Mesenchymal stem cell (in vitro differentiated cells and primary cell): ENCODE data around the gene CR1L.

Experiments used
- DNase-seq: peaks from one replicate; pipeline ENCODE4 v3.0.0-alpha.2; 2013
- H2AFZ ChIP-seq: one replicate; pipeline ENCODE4 v1.6.1; 2013; ENCODE audit warnings: low read depth, mild to moderate bottlenecking, control low read depth, inconsistent platforms, low read length, moderate library complexity
- H2AK5ac ChIP-seq: 2 replicates; pipeline ENCODE4 v1.6.1; 2013; ENCODE audit warnings: low read length, moderate library complexity, mild to moderate bottlenecking, inconsistent platforms; ENCODE audit not compliant: severe bottlenecking
- H2BK120ac ChIP-seq: one replicate; pipeline ENCODE4 v1.6.1; 2013; ENCODE audit warnings: low read depth, mild to moderate bottlenecking, inconsistent platforms, low read length, moderate library complexity
- H2BK12ac ChIP-seq, 2 experiments: one replicate each; pipeline ENCODE4 v1.6.1; 2013; ENCODE audit warnings: inconsistent platforms in 2 of 2, low read length in 2 of 2, mild to moderate bottlenecking in 2 of 2, moderate library complexity in 2 of 2, control low read depth in 1 of 2
- H2BK15ac ChIP-seq: one replicate; pipeline ENCODE4 v1.6.1; 2013; ENCODE audit warnings: mild to moderate bottlenecking, low read depth, inconsistent platforms; ENCODE audit not compliant: poor library complexity, severe bottlenecking
- H2BK5ac ChIP-seq: 2 replicates; pipeline ENCODE4 v1.6.1; 2013; ENCODE audit warnings: low read depth, mild to moderate bottlenecking, low read length, control low read depth, inconsistent platforms; ENCODE audit not compliant: poor library complexity, severe bottlenecking
- H3K14ac ChIP-seq, 2 experiments: one replicate each; pipeline ENCODE4 v1.6.1; 2013; ENCODE audit warnings: inconsistent platforms in 2 of 2, low read length in 2 of 2, control low read depth in 1 of 2, mild to moderate bottlenecking in 1 of 2, moderate library complexity in 1 of 2
- H3K18ac ChIP-seq, 2 experiments: one replicate each; pipeline ENCODE4 v1.6.1; 2013; ENCODE audit warnings: inconsistent platforms in 2 of 2, low read length in 2 of 2, control low read depth in 1 of 2, low read depth in 1 of 2, mild to moderate bottlenecking in 1 of 2
- H3K23ac ChIP-seq, 2 experiments: one replicate each; pipeline ENCODE4 v1.6.1; 2013; ENCODE audit warnings: inconsistent platforms in 2 of 2, low read length in 2 of 2, mild to moderate bottlenecking in 2 of 2, moderate library complexity in 2 of 2, control low read depth in 1 of 2
- H3K27ac ChIP-seq: 2 replicates; pipeline ENCODE4 v1.5.1; 2013; ENCODE audit warnings: mild to moderate bottlenecking, moderate library complexity, low read length, control low read depth, inconsistent platforms; ENCODE audit not compliant: poor library complexity, severe bottlenecking
- H3K27me3 ChIP-seq, 2 experiments: 2 replicates each; pipeline versions ENCODE4 v1.6.1 to v1.7.0; 2013; ENCODE audit warnings: low read length in 2 of 2, mild to moderate bottlenecking in 2 of 2, moderate library complexity in 2 of 2, control low read depth in 1 of 2, inconsistent platforms in 1 of 2; ENCODE audit not compliant: control insufficient read depth in 1 of 2, insufficient read depth in 1 of 2
- H3K36me3 ChIP-seq, 2 experiments: 2 replicates each; pipeline versions ENCODE4 v1.6.1 to v1.7.0; 2013; ENCODE audit warnings: low read length in 2 of 2, control low read depth in 1 of 2, inconsistent platforms in 1 of 2, low read depth in 1 of 2, mild to moderate bottlenecking in 1 of 2; ENCODE audit not compliant: insufficient read depth in 2 of 2, control insufficient read depth in 1 of 2
- H3K4ac ChIP-seq, 2 experiments: one replicate each; pipeline ENCODE4 v1.6.1; 2013; ENCODE audit warnings: inconsistent platforms in 2 of 2, low read length in 2 of 2, mild to moderate bottlenecking in 2 of 2, moderate library complexity in 2 of 2, control low read depth in 1 of 2, low read depth in 1 of 2
- H3K4me1 ChIP-seq: 2 replicates; pipeline ENCODE4 v1.6.1; 2013; ENCODE audit warnings: low read depth, low read length, control low read depth; ENCODE audit not compliant: control insufficient read depth, insufficient read depth
- H3K4me2 ChIP-seq: 2 replicates; pipeline ENCODE4 v1.6.1; 2013; ENCODE audit warnings: low read length, mild to moderate bottlenecking, inconsistent platforms; ENCODE audit not compliant: poor library complexity, severe bottlenecking
- H3K4me3 ChIP-seq, 2 experiments: 2 replicates each; pipeline versions ENCODE4 v1.5.1 to v1.7.0; 2013; ENCODE audit warnings: low read length in 2 of 2, mild to moderate bottlenecking in 2 of 2, control low read depth in 1 of 2, low read depth in 1 of 2; ENCODE audit not compliant: insufficient read depth in 1 of 2
- H3K79me1 ChIP-seq: replicated peaks from 2 replicates; pipeline ENCODE4 v1.6.1; 2013; ENCODE audit warnings: mild to moderate bottlenecking, control low read depth, low read length, inconsistent platforms; ENCODE audit not compliant: poor library complexity, severe bottlenecking
- H3K9ac ChIP-seq: 2 replicates; pipeline ENCODE4 v1.7.0; 2013; ENCODE audit warnings: mild to moderate bottlenecking, low read length, moderate library complexity
- H3K9me3 ChIP-seq: 2 replicates; pipeline ENCODE4 v1.7.0; 2013; ENCODE audit warnings: mild to moderate bottlenecking, low read length; ENCODE audit not compliant: control insufficient read depth
- H4K8ac ChIP-seq: one replicate; pipeline ENCODE4 v1.6.1; 2013; ENCODE audit warnings: inconsistent platforms, mild to moderate bottlenecking, low read length, moderate library complexity
- H4K91ac ChIP-seq: one replicate; pipeline ENCODE4 v1.6.1; 2013; ENCODE audit warnings: mild to moderate bottlenecking, low read length, inconsistent platforms
- WGBS: methylation state at CpG from one replicate; pipeline ENCODE4 v1.1.7; 2013; ENCODE audit warnings: mixed read lengths; 5-methylcytosine and 5-hydroxymethylcytosine counted together

The CR1L gene

DNA sequence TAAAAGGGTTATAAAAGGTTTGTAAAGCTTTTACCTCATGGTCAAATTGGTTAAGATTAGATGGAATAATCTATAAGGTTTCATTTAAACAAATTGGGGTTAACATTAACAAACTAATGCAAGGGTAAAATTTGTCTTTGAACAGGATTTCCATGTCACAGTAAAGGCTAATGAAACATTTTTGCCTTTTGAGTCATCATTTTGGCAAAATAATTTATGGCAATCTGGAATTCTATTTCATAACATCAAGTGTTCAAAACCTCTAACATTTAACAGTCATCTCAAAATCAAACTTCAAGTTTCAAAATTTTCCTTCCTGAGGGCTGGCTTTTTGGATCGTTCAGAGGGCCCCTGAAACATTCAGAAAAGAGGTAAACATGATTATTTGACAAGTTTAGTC lies 100.4 kb downstream of the CR1L start:
- no peak overlapping the region for H2BK12ac ChIP-seq
- no peak overlapping the region for H2BK120ac ChIP-seq
- H2BK5ac ChIP-seq: no peak overlapping the region
- H3K23ac ChIP-seq: no peak overlapping the region
- H2AK5ac ChIP-seq: no peak overlapping the region
- H3K4me2 ChIP-seq: no peak overlapping the region
- H3K79me1 ChIP-seq: no peaks in the 10 kb centered on the region
- no peaks in the 10 kb centered on the region for H3K36me3 ChIP-seq
- no CpG with 5 or more reads among the region's 1 CpG for WGBS
- H3K9ac ChIP-seq: peak overlapping the region; percentile 42
- no peak overlapping the region for H2BK15ac ChIP-seq
- H3K4me1 ChIP-seq: no peaks in the 10 kb centered on the region
- DNase-seq: no peak
- no peak overlapping the region for H3K27ac ChIP-seq
- no peak overlapping the region for H3K14ac ChIP-seq
- no peak overlapping the region for H2AFZ ChIP-seq
- no peak overlapping the region for H3K18ac ChIP-seq
- no peak overlapping the region for H3K4ac ChIP-seq
- no peak overlapping the region for H3K4me3 ChIP-seq
- no peaks in the 10 kb centered on the region for H3K27me3 ChIP-seq
- H3K9me3 ChIP-seq: no peaks in the 10 kb centered on the region
- no peak overlapping the region for H4K8ac ChIP-seq
- H4K91ac ChIP-seq: no peak overlapping the region

DNA sequence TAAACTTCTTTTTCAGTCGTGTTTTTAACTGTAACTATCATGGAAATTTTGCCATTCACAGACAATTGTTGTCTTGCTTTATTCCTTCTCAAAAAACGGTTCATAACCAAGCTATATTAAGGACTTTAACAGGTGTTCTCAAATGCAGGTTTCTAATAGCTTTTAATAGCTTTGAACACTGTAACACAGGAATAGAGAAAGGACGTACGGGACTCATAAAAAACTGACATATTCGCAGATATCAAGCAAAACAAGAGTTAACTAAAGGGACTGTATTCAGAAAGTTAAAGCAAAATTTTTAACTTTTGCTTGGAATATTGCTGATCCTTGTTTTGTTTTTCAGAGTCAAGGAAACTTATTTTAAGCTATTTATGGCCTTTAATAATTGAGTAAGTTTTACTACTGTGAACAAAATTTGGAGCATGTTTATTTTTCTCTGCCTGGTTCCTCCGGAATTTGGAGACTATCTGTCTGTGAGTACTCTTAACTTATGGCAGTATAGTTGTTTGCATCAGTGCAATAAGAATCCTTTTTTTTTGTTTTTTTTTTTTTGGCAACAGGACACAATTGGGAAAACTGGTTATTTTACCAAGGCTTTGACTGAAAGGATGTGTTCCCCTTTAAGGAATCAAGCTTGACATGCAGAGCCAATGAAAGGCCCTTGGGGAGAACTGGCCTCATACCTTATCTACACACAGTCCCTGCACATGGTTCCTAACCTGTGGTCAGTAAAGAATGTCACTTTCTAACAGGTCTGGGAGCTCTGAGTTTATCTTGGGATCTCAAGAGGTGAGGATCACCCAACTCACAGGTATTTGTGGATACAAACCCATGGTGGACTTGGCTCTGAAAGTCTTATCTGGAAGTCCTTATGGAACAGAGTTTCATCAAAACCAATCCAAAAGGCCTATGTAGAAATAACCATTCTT lies 101.2 kb downstream of the CR1L start:
- Histone ChIP-seq H2BK5ac (no peak overlapping the region), H3K4me1 (no peaks in the 10 kb centered on the region), H4K91ac (no peak overlapping the region), H2BK15ac (no peak overlapping the region), H3K36me3 (no peaks in the 10 kb centered on the region), H3K18ac (no peak overlapping the region), H2BK120ac (no peak overlapping the region), H4K8ac (no peak overlapping the region), H3K23ac (no peak overlapping the region), H3K9me3 (no peaks in the 10 kb centered on the region), H2AK5ac (no peak overlapping the region), H3K27me3 (no peaks in the 10 kb centered on the region), H3K14ac (no peak overlapping the region), H3K79me1 (peaks cover under 1% of the 10 kb centered on the region), H2AFZ (no peak overlapping the region), H3K9ac (peak overlapping the region; percentile 42), H2BK12ac (no peak overlapping the region), H3K27ac (no peak overlapping the region), H3K4ac (no peak overlapping the region), H3K4me2 (no peak overlapping the region), H3K4me3 (no peak overlapping the region)
- WGBS: 83% methylated on average over 5 of the region's 6 CpGs
- no peak for DNase-seq

DNA sequence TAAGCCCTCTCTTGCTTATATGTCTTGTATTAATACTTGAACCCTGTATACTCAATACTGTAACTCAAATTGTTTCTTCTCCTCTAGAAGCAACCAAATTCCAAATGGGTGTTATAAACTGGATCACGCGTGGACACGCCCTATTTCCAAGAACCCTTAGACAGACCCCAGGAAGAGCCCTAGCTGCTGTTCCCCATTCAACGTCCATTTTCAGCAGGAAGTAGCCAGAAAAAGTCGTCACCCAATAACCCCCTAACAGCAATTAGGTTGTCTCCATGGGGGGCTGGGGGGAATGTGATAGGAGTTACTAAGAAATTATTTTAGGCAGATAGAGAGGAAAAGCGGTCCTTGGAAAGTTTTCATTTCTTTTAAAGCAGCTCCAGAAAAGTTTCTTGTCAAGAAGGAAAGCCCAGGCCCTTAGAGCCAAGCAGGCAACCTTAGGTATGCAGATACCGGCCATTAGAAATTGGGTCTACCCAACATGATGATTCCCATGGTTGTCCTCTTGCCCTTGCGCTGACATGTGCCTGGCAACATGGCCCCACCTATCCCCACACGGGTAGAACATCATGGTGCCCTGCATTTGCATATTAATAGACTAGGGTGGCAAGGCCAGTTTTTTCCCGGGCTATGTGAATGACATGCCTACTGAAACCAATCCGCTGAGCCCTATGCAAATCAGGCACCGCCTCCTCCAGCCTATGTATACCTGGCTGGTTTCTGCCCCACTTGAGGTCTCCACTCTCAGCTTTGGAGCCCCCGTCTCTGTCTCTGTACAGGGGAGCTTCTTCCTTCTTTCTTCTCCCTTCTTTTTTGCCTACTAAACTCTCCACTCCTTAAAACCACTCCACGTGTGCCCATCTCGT lies 102.9 kb downstream of the CR1L start:
- Histone ChIP-seq H2BK120ac (no peak overlapping the region), H3K27ac (no peak overlapping the region), H3K9me3 (no peaks in the 10 kb centered on the region), H4K8ac (no peak overlapping the region), H3K4ac (no peak overlapping the region), H3K9ac (no peak overlapping the region), H2BK5ac (no peak overlapping the region), H2AFZ (no peak overlapping the region), H3K79me1 (peaks cover 3% of the 10 kb centered on the region), H3K4me3 (no peak overlapping the region), H3K23ac (no peak overlapping the region), H2AK5ac (no peak overlapping the region), H3K27me3 (no peaks in the 10 kb centered on the region), H3K36me3 (no peaks in the 10 kb centered on the region), H2BK15ac (no peak overlapping the region), H3K4me2 (no peak overlapping the region), H4K91ac (no peak overlapping the region), H3K4me1 (peaks cover 3% of the 10 kb centered on the region), H2BK12ac (peak overlapping the region in 1 of 2 experiments; percentile 18), H3K14ac (no peak overlapping the region), H3K18ac (no peak overlapping the region)
- no peak for DNase-seq
- WGBS: 92% methylated on average over 13 of the region's 15 CpGs
